Activated CD4-positive, alpha-beta T cell treated with anti-CD3 and anti-CD28 coated beads, Interleukin-2, amount 50 U/mL, for 48 hours (primary cell): ENCODE data around the gene PEMT.

Experiments
- DNase-seq, 2 experiments: peaks; one replicate each; pipeline ENCODE4 v3.0.0-alpha.2; 2020

The PEMT gene

DNA sequence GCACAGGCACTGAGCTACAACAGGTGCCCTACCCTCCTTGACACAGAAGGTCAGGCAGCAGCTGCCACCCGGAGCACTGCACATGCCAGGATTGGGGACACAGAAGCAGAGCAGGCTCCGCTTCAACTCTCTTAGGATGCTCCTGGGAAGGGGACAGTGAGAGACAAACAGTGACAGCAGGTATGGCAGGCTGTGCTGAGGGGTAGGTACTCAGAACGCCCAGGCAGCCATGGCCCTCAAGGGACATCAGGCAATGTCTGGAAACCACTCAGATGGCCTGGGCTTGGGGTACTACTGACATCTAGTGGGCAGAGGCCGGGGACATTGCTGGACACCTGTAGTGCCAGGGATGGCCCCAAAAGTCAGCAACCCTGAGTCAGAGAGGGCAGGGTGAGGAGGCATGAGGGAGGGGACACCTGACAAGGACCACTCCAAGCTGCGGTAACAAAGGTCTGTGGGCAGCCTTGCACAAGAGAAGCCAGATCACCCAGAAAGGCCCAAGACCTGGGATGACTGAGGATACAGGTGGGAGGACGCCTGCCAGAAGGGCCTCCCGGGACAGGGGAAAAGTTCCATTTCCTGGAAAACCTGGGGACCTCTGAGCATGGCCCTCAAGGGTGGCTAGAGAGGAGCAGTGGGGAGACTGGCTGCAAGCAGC, 21.2 kb downstream of the PEMT start:
- DNase-seq, result no peak

- no peak for DNase-seq
These were observed 21.8 kb downstream of the PEMT start for GRCh38 chr17:17569691-17570090.

DNA sequence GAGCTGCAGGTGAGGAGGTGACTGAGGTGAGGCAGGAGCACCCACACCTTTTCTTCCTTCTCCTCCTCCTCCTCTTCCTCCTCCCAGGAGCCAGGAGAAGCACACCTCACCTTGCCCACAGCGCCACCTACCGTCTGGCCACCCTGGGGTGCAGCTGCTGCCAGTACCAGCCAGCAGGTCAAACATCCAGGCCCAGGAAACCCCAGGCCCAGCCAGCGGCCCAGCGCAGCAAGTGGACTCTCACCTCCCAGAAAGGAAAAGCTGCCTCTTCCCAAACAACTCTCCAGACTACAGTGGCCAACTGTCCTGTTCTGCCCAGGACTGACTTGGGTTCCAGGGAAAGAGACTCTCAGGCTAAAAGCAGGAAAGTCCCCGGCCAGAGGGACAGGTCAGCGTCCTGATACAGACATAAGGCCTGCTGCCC, 22.7 kb downstream of the PEMT start:
- peak; percentile 77 to 80 for DNase-seq

DNA sequence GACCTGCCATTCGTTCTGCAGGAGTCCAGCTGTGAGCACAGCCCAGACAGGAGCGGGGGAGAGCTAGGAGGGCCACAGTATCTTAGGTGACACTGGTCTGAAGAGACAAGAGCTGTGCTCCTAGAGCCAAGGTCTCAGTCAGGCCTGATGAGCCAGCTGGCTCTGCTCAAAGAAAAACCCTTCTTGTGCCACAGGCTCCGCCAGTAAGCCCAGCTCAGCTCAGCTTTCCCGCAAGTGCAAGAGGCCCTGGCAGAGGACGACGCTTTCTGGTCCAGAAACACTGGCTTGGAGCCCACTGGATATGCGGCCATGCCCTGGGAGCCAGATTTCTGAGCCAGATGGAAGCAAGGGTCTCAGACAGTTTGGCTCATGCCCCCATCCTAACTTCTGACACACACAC, 23.9 kb downstream of the PEMT start:
- no peak for DNase-seq

DNA sequence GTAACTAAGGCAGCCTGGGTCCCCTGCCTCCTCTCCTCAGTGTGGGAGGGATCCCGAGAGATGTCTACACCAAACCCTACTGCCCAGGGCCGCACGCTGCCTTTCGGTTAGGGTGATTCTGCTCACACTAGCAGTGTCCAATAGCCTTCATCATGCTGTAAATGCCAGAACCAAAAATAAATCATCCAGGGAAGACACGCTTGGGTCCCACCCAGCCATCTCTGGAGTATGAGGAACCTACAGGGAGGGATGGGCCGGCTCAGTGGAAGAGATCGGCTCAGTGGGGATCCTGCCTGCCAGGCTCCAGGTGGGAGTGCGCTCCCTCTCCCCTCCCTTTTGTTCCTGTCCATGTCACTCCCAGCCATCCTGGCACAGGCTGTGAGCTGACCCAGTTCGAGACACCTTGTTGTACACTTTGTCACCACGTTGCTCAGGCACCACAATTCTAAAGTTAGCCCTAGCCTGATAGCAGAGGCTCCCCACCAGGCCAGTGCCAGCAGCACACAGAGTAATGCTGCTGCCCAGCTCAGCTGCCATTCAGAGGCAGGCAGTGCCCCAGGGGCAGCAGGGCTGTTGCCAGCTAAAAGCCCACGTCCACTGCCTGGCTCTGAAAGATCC, 24.5 kb downstream of the PEMT start:
- DNase-seq, result no peak

GRCh38 chr17:17565471-17566339, 25.8 kb downstream of the PEMT start:
- DNase-seq, result no peak

GRCh38 chr17:17564896-17565295, 26.6 kb downstream of the PEMT start:
- DNase-seq, result no peak

- DNase-seq, result no peak
These were observed 27.2 kb downstream of the PEMT start for GRCh38 chr17:17564323-17564722.

- no peak for DNase-seq
These were observed 28.0 kb downstream of the PEMT start for GRCh38 chr17:17563530-17563929.

DNA sequence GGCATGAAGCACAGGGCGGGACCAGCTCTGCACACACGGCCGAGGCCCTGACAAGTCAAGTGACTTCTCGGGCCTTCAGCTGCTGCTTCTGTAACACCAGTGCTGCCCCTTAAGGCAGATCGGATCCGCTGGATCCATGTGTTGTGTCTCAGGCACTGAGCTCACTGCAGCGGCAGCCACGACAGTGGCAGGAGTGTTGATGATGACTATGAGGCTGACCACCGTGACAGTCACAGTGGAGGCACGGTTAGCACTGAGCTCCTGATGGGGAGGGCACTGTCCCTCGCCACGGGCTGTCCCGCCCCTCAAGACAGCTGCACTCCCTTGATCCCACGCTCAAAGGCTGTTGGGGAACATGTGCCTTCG, 29.4 kb downstream of the PEMT start:
- no peak for DNase-seq

- DNase-seq, result no peak
These were observed 29.9 kb downstream of the PEMT start for GRCh38 chr17:17561408-17562145.

- no peak for DNase-seq
These were observed 30.5 kb downstream of the PEMT start for GRCh38 chr17:17560975-17561374.

- DNase-seq, result no peak
These were observed 31.3 kb downstream of the PEMT start for GRCh38 chr17:17560167-17560566.

DNA sequence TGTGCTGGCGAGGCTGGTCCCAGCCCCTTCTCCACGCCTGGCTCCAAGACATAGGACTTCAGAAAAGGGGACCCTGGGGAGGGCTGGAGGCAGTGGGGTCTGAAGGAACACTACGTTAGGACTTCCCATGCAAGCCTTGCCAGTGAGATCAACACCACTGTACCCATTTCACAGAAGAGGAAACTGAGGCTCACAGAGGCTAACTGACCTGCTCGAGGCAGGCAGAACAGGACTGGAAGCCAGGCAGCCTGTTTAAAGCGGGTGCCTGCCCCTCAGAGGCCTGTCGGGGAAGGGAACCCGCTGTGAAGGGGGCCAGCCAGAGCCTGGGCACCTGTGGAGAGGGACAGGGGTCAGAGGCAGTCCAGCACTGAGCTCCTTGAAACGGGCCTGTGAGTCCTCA, 32.3 kb downstream of the PEMT start:
- no peak for DNase-seq

GRCh38 chr17:17558431-17558830, 33.1 kb downstream of the PEMT start:
- DNase-seq, result no peak

DNA sequence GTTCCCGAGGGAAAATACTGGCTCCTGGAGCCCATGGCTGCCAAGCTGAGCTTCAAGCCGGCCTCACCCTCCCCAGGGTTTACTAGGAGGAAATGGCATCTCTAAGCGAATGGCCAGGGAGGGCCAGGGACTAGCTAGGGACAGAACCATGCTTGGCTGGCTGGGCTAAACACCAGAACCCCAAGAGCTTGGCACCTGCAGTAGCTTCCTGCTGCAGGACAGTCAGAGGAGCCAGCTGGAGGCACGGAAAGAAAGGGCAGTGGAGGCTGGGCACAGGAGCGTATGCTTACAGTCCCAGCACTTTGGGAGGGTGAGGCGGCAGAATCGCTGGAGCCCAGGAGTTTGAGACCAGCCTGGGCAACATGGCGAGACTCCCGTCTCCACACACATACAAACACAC, 33.7 kb downstream of the PEMT start:
- DNase-seq, result no peak

DNA sequence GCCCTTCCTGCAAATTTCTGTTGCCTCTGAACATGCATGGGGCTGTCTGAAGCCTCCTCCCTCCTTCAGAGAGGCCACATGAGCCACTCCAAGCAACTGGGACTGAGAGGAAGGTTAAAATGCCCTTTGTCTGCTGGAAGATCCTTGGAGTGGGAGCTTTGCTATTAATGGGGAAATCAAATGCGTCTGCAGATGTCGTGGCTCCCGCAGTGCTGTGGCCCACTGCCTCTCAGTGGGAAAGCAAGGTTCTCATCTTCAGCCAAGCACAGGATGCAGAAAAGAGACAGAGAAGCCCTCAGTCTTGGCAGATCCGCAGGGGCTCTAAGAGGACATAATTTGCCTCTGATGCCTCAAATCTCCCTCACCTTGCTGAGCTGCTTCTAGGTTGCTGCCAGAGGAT, 34.8 kb downstream of the PEMT start:
- no peak for DNase-seq

DNA sequence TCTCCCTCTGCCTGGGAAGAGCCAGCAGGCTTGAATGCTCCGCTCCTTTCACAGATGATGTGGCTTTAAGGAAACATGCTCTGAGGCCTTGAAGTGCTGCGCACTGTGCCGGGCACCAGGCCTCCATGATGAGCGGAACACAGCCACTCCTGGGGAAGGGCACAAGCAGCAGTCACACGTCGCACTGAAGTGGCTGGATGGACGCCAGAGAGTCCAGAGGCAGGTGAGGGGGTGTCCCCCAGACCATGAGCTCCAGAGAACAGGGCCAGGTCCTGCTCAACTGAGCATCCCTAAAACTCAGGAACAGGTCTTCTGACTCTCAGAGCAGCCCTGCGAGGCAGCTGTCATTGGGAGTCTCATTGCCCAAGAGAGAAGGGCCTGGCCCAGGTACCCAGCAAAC, 35.6 kb downstream of the PEMT start:
- no peak for DNase-seq

DNA sequence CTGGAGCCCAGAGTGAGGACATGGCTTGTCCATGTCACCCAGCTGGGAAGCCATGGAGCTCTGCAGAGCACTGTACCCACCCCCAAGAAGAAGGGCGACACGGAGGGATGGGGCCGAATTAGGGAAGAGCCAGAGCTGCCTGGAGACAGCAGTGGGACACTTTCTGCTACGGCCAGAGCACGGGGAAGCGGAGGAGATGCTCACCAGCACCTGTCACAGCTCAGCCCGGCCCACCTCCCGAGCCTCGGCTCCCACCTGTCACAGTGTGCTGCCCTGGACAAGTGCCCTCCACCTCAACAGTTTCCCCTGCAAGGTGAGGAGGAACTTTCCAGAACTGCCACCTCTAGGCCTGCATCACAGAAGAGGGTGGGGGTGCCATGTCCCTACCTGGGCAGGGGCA, 36.4 kb downstream of the PEMT start:
- DNase-seq, result no peak

- no peak for DNase-seq
These were observed 37.2 kb downstream of the PEMT start for GRCh38 chr17:17554266-17554665.

GRCh38 chr17:17553217-17554195, 38.0 kb downstream of the PEMT start:
- DNase-seq, result no peak
